NCI-H82 (cell line): ENCODE results near the gene NIF3L1.
"Not testable (repeated sequence)": the region's sequence is repeated elsewhere in the genome, so short reads cannot be mapped to it uniquely, and the experiment has no call there.

Experiments used
- DNase-seq: peaks from one replicate; lab custom pipeline; 2025; lab: John Stamatoyannopoulos, UW

NIF3L1 gene

GRCh38 chr2:200873560-200873959 is 15.6 kb upstream of the NIF3L1 start:
- no peak for DNase-seq

DNA sequence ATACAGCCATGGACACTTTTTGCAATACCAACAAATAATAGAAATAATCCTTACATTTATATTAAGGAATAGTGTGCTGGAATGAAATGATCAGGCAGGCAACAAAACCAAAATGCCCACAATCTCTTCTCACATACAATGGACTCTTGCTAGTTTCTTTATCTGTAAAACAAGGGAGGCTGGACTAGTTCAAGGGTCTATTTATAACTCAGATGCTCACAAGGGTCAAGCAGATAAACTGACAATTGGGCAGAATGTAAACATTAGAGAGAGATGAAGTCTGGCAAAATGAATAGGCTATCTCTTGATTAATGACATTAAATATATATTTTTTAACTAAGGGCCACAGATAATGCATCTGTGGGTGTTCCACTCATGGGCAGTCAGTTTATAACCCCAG is 11.7 kb upstream of the NIF3L1 start:
- no peak for DNase-seq

- no peak for DNase-seq
Measured at GRCh38 chr2:200878289-200878880, 10.8 kb upstream of the NIF3L1 start.

- DNase-seq = not testable (repeated sequence)
Measured at GRCh38 chr2:200881715-200882249, 7.4 kb upstream of the NIF3L1 start.

- DNase-seq = no peak
Measured at GRCh38 chr2:200899482-200899881, 10.3 kb downstream of the NIF3L1 start.

DNA sequence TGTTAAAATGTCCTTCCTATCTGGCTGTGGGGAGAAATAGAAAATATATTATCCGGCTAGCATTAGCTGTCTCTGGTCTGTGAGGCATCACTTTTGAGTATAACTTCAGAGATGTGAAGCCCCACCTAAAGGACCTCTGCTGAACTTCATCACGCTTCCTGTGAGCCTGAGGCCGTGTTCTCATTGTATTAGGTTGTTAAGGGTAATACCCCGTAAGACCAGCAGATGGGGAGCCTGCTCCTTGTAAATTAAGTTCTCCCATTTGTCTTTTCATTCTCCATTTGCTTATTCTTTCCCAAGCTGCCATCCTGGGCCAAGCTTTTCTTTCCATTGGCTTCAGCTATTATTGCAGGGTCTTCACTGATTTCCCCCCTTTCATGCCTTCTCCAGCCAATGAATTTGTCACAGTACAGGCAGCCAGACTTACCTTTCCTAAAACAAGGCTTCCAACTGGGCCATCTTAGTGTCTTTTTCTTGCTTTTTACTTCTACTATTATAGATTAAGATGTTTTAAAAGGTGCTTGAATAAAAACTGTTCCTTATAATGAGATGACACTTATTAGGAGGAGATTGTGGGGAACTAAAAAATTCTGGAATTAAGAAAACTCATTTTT is 12.4 kb downstream of the NIF3L1 start:
- peak; percentile 94 for DNase-seq

GRCh38 chr2:200905618-200906296 is 16.6 kb downstream of the NIF3L1 start:
- DNase-seq = peak; percentile 78

- no peak for DNase-seq
Measured at GRCh38 chr2:200909958-200910357, 20.8 kb downstream of the NIF3L1 start.

DNA sequence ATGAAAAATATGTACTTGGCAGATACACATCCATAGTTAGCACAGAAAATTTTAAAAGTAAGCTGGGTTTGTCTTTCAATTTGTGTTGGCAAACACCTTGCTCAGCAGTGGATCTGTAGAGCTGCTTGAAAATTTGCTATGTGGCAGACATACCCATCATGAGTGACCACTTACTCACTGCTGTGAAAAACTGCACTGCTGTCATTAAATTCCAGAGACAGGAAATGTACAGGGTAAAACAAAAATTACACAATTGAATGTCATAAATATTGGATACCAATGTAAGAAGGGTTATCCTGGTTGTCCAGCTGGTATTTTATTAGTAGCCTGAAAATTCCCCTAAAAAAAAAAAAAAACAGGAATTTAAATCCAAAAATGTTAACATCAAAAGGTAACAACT is 24.5 kb downstream of the NIF3L1 start:
- no peak for DNase-seq

DNA sequence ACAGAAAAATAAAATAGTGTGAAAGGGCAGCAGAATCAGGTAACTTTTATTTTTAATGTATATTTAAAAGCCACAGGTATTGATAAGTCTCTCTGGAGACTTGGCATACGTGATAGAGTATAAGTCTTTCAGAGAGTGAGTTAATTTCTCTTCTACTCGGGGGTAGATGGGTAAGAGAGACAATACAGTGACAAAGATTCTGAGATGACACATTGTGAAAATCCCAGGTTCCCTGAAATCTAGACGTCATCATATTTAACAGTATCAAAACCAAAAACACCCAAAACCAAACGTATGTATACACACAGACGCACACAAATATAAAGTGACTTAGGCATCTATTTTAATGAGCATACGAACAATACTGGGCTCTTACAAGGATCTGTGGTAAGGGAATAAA is 33.3 kb downstream of the NIF3L1 start:
- DNase-seq = no peak

DNA sequence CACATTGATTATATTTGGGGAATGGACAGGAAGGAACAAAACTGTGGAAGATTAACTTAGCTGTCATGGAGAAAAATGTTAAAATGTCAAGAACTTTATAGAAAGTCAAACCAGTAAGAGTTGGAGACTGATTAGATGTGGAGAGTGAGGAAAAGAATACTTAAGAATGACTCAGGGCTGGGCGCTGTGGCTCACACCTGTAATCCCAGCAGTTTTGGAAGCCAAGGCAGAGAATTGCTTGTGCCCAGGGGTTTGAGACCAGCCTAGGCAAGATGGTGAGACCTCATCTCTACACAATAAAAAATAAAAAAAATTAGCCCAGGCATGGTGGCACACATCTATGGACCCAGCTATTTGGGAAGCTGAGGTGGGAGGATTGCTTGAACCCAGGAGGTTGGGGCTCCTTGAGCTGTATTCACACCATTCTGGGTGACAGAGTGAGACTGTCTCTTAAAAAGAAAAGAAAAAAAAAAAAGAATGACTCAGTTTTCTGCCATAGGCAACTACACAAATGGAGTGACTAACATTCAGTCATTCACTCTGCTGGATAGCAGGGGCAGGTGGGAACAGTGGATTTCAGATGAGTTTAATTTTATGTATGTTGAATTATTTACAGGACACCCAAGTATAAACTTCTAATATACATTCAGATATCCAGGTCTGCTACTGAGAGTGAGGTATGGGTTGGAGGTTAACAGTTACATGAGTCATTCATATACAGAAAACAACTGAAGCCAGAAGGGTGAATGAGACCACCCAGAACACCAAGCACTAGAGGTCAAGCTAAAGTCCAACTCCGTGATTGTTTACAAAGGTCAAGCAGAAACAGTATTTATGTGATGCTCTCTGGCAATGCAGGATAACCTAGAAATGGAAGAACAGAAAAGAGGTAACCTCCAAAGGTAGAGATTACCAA is 40.4 kb downstream of the NIF3L1 start:
- no peak for DNase-seq

- no peak for DNase-seq
Measured at GRCh38 chr2:200930947-200931626, 41.9 kb downstream of the NIF3L1 start.

GRCh38 chr2:200939832-200940231 is 50.7 kb downstream of the NIF3L1 start:
- no peak for DNase-seq

DNA sequence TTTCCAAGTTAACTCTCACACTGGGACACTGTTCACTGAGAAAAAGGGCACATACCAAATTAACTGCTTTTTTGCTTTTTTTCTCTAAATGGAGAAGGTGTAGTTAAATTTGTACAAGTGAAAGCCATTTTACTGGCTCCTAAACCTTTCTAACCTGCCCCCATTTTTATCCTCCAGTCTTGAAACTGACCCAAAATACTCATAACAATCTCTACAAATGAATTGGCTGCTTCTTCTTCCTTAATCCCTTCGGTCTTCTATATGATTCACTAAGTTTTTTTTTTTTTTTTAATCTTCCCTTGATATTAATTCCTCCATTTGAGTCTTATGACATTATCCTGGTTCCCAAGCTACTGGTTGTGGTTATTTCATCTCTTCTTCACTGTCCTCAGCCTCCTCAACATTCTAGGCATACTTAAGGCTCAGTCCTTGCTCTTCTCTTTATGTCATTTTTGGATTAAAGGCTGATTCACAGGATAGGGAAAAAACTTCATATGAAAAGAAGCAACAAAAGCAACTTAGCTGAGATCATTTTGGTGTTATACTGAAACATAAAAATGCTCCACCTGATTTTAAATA is 54.4 kb downstream of the NIF3L1 start:
- no peak for DNase-seq

- DNase-seq = no peak
Measured at GRCh38 chr2:200944467-200945394, 55.6 kb downstream of the NIF3L1 start.

GRCh38 chr2:200945395-200945729 is 56.2 kb downstream of the NIF3L1 start:
- DNase-seq = no peak

DNA sequence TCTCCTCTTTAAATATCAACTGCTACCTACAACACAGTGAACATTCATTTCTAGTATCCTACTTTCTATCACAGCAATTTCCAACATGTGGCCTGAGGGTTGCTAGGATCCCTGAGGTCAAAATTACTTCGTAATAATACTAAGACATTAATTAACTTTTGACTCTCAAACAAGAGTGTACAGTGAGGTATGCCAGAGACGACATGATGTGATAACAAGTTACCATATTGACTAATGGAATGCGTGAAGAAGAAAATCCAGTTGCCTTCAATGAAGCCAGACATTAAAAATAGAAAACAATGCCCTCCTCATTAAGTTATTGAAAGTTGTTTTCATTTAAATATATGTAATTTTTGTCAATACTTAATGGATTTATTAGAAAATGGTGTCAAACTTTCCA is 61.2 kb downstream of the NIF3L1 start:
- no peak for DNase-seq
